ENCODE results near the gene DDN. TPM values are rescaled to one million over a fixed set of nuclear protein-coding genes. Genes with fewer than 3 reads are reported as not detected.
A peak's percentile ranks its signal among the peaks of the same experiment; 100 is the strongest.

The DDN gene
- total and polyA plus RNA-seq, 9 of the 15 experiments (the other 6 are each of a cell fraction or from before 2014, with no cell fraction given): 0.03 to 3.6 (median 1.6) TPM

DNA sequence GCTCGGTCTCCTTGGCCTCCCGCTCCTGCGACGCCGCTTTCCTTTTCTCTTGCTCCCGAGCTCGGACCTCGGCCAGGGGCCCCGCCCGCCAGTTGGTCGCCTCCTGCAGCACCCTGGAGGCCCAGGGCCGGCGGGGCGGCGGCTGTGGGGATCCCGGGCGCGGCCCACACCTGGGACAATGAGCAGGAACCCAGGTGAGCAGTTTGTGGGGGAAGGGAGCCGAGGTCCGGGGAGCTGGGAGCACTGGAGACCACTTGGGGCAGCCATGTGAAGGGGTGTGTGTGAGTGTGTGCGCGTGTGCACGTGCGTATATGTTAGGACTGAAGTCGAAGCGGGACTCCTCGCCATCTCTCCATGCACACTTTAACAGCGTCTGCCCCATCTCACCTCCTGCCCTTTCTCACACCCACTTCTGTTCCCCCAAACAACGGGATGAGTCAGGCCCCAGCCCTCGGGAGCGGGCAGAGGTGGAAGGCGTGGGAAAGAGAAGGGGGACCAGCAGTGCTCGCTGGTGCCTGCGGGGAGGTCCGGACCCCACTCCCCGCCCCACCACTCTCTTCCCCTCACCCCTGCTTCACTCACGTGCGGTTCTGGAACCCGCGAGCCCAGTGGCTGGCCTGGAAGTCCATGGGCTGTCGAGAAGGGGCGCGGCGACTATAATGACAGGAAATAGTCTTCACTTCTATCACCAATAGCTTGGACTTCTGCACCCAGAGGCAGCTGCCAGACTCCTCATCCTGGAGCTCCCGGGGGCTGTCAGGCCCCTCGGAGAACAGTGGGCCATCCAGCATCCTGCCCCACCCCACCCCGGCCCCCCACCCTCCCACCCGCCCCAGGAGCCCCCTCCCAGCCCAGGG is 450 bp downstream of the DDN start (continued):
- TF ChIP-seq HDAC1 (IDR thresholded peaks at IDR 0.05): 0 out of 4 replicates have a peak, but pooled peaks of 1 of the 2 experiments have one; percentile 26
- no peak for TF ChIP-seq GTF2A2 (tag; IDR thresholded peaks at IDR 0.05)
- TF ChIP-seq YY1 (IDR thresholded peaks at IDR 0.05; ENCODE audit: borderline replicate concordance in 1 of 3, control insufficient read depth in 1 of 3, extremely low read depth in 1 of 3, insufficient read depth in 3 of 3, insufficient read length in 1 of 3, insufficient replicate concordance in 2 of 3, low read depth in 1 of 3, low read length in 2 of 3): peak in 1 of 3 experiments; percentile 10
- TF ChIP-seq ATF7 (IDR thresholded peaks at IDR 0.05): no peak
- TF ChIP-seq ZNF778 (CRISPR knock-in tag; IDR thresholded peaks at IDR 0.05): no peak
- no peak for TF ChIP-seq NEUROD1 (IDR thresholded peaks at IDR 0.05; ENCODE audit: borderline replicate concordance, low read depth, low read length, partially characterized antibody)
- TF ChIP-seq, protein P1, sequence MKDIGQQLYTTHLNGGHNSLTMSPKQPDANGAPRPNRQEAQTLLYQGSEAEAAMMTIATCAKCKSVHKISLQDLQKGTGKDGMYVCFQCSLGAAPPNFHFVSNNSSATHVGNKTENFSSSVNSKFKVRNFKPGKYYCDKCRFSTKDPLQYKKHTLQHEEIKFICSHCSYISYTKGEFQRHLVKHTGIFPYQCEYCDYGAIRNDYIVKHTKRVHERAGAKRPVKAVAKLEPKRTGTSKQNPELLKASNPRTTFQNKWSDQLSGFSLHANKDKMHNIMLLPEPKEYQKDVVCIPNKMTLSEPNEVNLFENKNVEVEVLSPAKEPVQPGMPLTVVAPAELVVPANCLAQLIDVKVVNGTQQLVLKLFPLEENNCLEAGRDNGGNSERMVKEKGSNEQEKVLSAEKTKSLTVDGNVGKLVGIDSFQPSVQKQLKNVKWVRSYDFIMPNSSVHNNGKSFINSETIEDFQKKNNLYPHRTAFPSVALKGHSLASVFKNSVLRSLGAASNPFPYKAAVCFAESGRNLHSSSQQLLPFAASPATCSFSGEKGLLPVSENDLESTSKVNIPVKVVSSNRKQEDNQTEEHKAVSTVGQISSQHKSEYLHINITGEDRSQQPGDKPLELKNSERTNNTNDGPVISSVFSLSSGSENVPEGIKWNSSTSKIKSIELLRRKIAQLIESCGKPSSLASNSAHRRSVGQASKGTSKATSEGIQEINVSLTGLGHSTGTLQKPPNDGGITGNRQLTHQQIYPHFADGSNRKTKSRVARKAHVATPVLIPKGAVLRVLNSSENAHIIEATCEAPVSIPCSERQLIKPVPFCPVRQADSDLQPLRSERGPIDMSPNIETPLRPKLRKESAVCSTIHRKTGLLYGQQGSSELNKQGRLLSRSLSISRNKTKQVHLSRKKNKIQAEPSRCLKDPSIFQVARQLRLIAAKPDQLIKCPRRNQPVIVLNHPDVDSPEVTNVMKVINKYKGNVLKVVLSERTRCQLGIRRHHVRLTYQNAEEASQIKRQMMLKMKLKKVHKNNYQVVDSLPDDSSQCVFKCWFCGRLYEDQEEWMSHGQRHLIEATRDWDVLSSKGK (CRISPR knock-in tag; IDR thresholded peaks at IDR 0.05): no peak
- no peak for TF ChIP-seq NR2F6 (CRISPR knock-in tag; IDR thresholded peaks at IDR 0.05)
- peak; percentile 18; the same call in 1 of the 2 replicates for TF ChIP-seq RBFOX2 (IDR thresholded peaks at IDR 0.05; ENCODE audit: low read depth, low read length)
- TF ChIP-seq, protein P2, sequence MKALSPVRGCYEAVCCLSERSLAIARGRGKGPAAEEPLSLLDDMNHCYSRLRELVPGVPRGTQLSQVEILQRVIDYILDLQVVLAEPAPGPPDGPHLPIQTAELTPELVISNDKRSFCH (CRISPR knock-in tag; IDR thresholded peaks at IDR 0.05): no peak
- TF ChIP-seq, protein P2 (tag; IDR thresholded peaks at IDR 0.05): no peak
- no peak for TF ChIP-seq NUFIP1 (IDR thresholded peaks at IDR 0.05; ENCODE audit: partially characterized antibody)
- no peak for TF ChIP-seq NCOA1 (IDR thresholded peaks at IDR 0.05; ENCODE audit: low read depth)
- TF ChIP-seq L3MBTL2 (IDR thresholded peaks at IDR 0.05): peak; percentile 86
- no peak for TF ChIP-seq ZNF766 (CRISPR knock-in tag; conservative IDR thresholded peaks at IDR 0.05)
- no peak for TF ChIP-seq ARID4B (CRISPR knock-in tag; IDR thresholded peaks at IDR 0.05)
- TF ChIP-seq MCM2 (IDR thresholded peaks at IDR 0.05; ENCODE audit: low read depth): no peak
- TF ChIP-seq NBN (IDR thresholded peaks at IDR 0.05; ENCODE audit: low read depth): no peak
- TF ChIP-seq BHLHE40 (IDR thresholded peaks at IDR 0.05; ENCODE audit: low read length): peak; percentile 55

All from K562 (cell line).